Left lung (tissue), 10 donors: ENCODE measurements around the gene ERVH48-1. TPM values are rescaled to one million over a fixed set of nuclear protein-coding genes. Genes with fewer than 3 reads are reported as not detected.

Experiments used
- ATAC-seq: fragments of 200-7000 bp; cut with Tn5 transposase; one replicate; pipeline ENCODE4 v1.9.1; 2020; ENCODE audit warnings: moderate library complexity
- DNase-seq, 4 donors: peaks; one replicate each; pipeline ENCODE4 v3.0.0-alpha.2; 2013 to 2020
- H3K27ac ChIP-seq, 2 donors: fragments of 200-600 bp; sonication (generic) in 1 of 2; one replicate each; pipeline versions ENCODE4 v1.5.0 to v1.8.0; 2020 to 2021
- H3K27me3 ChIP-seq, 2 donors: fragments of 200-600 bp; sonication (generic) in 1 of 2; one replicate each; pipeline versions ENCODE4 v1.5.0 to v1.8.0; 2020 to 2021
- H3K36me3 ChIP-seq, 2 donors: fragments of 200-600 bp; sonication (generic) in 1 of 2; one replicate each; pipeline versions ENCODE4 v1.5.0 to v1.8.0; 2020 to 2021
- H3K4me1 ChIP-seq, 2 donors: fragments of 200-600 bp; one replicate each; pipeline ENCODE4 v1.8.0; 2021
- H3K4me3 ChIP-seq, 2 donors: fragments of 200-600 bp; sonication (generic) in 1 of 2; one replicate each; pipeline versions ENCODE4 v1.5.0 to v1.8.0; 2020 to 2021; ENCODE audit warnings: mild to moderate bottlenecking in 1 of 2
- H3K9me3 ChIP-seq, 2 donors: fragments of 200-600 bp; sonication (generic) in 1 of 2; one replicate each; pipeline versions ENCODE4 v1.5.0 to v1.8.0; 2020 to 2021
- intact Hi-C, 2 donors: fragments of 100-400 bp; cut with DNase I; formaldehyde crosslinking; loops; one replicate each; pipeline versions ENCODE4 v1.11.2 to v1.14.2; 2022
- polyA plus RNA-seq, 6 donors: library from polyadenylated mRNA; unstranded; fragments of 120-200 nt; gene quantifications; one replicate each; pipeline ENCODE4 v1.2.1, GENCODE V29; 2013; ENCODE audit not compliant: insufficient read length in 6 of 6
- total RNA-seq, 2 donors: library from RNA; stranded (reverse); fragmentation: NEBNext Ultra II Directional; extraction: Animal tissue kit (Norgen Biotek cat#: 25700); gene quantifications; one replicate each; pipeline ENCODE4 v1.2.1, GENCODE V29; 2021
- TF ChIP-seq, protein P1 (sequence below), 2 donors: fragments of 200-600 bp; sonication (generic) in 1 of 2; IDR thresholded peaks; one replicate each; pipeline versions ENCODE4 v1.5.0 to v1.8.0; 2021; ENCODE audit warnings: antibody characterized with exemption in 2 of 2
- donor health status: DM: no; HTN: yes; CAD: no.
- donor health status: DM: no; HTN: no; CAD: no.

ERVH48-1 gene
- total and polyA plus RNA-seq, 8 donors = 1.9 to 2.9 (median 2.4) TPM; not detected in 2

GRCh38 chr21:42906233-42906632, 19.2 kb downstream of the ERVH48-1 start:
- TF ChIP-seq, protein P1, sequence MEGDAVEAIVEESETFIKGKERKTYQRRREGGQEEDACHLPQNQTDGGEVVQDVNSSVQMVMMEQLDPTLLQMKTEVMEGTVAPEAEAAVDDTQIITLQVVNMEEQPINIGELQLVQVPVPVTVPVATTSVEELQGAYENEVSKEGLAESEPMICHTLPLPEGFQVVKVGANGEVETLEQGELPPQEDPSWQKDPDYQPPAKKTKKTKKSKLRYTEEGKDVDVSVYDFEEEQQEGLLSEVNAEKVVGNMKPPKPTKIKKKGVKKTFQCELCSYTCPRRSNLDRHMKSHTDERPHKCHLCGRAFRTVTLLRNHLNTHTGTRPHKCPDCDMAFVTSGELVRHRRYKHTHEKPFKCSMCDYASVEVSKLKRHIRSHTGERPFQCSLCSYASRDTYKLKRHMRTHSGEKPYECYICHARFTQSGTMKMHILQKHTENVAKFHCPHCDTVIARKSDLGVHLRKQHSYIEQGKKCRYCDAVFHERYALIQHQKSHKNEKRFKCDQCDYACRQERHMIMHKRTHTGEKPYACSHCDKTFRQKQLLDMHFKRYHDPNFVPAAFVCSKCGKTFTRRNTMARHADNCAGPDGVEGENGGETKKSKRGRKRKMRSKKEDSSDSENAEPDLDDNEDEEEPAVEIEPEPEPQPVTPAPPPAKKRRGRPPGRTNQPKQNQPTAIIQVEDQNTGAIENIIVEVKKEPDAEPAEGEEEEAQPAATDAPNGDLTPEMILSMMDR (IDR thresholded peaks at IDR 0.05) = no peak

GRCh38 chr21:42905195-42905594, 20.2 kb downstream of the ERVH48-1 start:
- H3K4me3 ChIP-seq = no peak overlapping the region
- no peaks in the 10 kb centered on the region for H3K9me3 ChIP-seq
- TF ChIP-seq, protein P1 (IDR thresholded peaks at IDR 0.05) = no peak
- intact Hi-C loops = no loop called here
- peaks cover 0 to 97% of the 10 kb centered on the region in 2 donors for H3K36me3 ChIP-seq
- no peaks in the 10 kb centered on the region for H3K27me3 ChIP-seq
- H3K27ac ChIP-seq = no peak overlapping the region
- no peak for DNase-seq
- H3K4me1 ChIP-seq = no peaks in the 10 kb centered on the region
- no peak for ATAC-seq

More at GRCh38 chr21:42906233-42906632, 19.2 kb downstream of the ERVH48-1 start:
- no peak for DNase-seq
- no peak for ATAC-seq
- Histone ChIP-seq H3K27ac (no peak overlapping the region), H3K27me3 (no peaks in the 10 kb centered on the region), H3K4me1 (no peaks in the 10 kb centered on the region), H3K9me3 (no peaks in the 10 kb centered on the region), H3K36me3 (peaks cover 0 to 97% of the 10 kb centered on the region in 2 donors), H3K4me3 (no peak overlapping the region)
- intact Hi-C loops = no loop called here

GRCh38 chr21:42903817-42904216, 21.6 kb downstream of the ERVH48-1 start:
- peak in 1 of 4 donors; percentile 62 for DNase-seq
- intact Hi-C loops = no loop called here
- H3K36me3 ChIP-seq = peaks cover 0 to 97% of the 10 kb centered on the region in 2 donors
- ATAC-seq = no peak
- H3K27ac ChIP-seq = no peak overlapping the region
- no peaks in the 10 kb centered on the region for H3K9me3 ChIP-seq
- H3K4me3 ChIP-seq = no peak overlapping the region
- H3K4me1 ChIP-seq = no peaks in the 10 kb centered on the region
- TF ChIP-seq, protein P1 (IDR thresholded peaks at IDR 0.05) = no peak
- H3K27me3 ChIP-seq = no peaks in the 10 kb centered on the region

DNA sequence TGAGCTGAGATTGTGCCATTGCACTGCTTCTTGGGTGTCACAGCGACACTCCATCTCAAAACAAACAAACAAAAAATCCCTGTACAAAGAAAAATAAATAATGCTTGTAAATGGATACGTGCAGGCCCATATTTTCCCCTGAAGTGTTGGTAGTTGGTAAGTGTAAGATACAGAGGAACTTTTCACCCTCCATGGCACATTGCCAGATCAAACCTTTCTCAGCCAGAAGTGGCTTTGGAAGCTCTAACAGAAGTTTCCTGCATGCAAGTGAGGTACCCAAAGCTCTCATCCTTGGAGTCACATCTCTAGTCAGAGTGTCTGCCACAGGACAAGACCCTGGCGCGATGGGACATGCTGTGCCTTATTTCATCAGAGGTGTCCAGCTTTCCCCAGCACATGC, 25.0 kb downstream of the ERVH48-1 start:
- no peak overlapping the region for H3K27ac ChIP-seq
- ATAC-seq (no peak), DNase-seq (no peak)
- H3K4me3 ChIP-seq = no peak overlapping the region
- intact Hi-C loops = no loop called here
- H3K36me3 ChIP-seq = peaks cover 0 to 91% of the 10 kb centered on the region in 2 donors
- H3K4me1 ChIP-seq = peaks cover 0 to under 1% of the 10 kb centered on the region in 2 donors
- H3K27me3 ChIP-seq = no peaks in the 10 kb centered on the region
- H3K9me3 ChIP-seq = no peaks in the 10 kb centered on the region
- TF ChIP-seq, protein P1 (IDR thresholded peaks at IDR 0.05) = no peak

DNA sequence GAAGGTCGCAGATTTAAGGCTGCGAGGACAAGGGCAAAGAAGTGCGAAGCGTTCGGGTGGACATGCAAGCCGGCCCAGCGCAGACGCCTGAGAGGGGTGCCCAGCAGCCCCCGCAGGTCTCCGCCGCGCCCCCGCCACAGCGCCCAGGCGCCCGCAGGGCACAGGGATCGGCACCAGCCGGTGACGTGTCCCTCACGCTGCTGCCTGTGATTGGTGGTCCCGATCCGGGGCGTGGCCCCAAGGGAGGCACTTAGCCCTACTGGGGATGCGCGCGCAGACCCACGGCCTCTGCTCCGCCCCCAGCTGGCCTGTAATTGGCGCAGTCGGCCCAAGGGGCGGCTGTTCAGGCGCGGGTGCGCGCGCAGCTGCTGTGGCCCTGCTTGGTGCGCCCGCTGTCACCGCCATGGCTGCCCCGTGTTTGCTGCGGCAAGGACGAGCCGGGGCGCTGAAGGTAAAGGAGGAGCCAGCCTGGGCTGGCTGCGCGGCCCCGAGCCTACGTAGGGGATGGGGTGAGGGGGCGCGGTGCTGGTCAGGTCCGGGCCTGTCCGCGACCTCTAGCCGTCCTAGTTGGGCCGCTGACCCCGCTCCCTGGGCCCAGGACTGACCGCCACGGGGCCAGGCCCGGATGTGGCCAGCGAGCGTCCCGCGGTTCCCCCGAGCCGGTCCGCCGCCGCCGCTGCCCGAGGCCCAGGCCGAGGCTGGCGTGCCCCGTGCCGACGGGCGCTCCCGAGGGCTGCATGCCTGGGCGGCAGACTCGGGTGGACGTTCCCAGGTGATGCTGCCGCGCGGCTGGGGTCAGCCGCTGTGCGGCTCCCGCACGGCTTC, 32.3 kb downstream of the ERVH48-1 start, which contains the start of gene NDUFV3:
TSS of gene NDUFV3 (plus strand) at position 379 of the 825 bp plus-strand sequence. CDS start at position 404, 25 bp downstream.
- H3K27me3 ChIP-seq = no peaks in the 10 kb centered on the region
- H3K9me3 ChIP-seq = no peaks in the 10 kb centered on the region
- H3K4me3 ChIP-seq = peak within 1 kb of the TSS; percentile 72 to 93
- TF ChIP-seq, protein P1 (IDR thresholded peaks at IDR 0.05) = no peak
- H3K27ac ChIP-seq = peak within 1 kb of the TSS; percentile 95 to 97
- peaks cover 0 to 17% of the 10 kb centered on the region in 2 donors for H3K4me1 ChIP-seq
- H3K36me3 ChIP-seq = peaks cover 0 to 19% of the 10 kb centered on the region in 2 donors
- ATAC-seq (peak; percentile 98), DNase-seq (peak; percentile 99 to 100 (median 100))
- intact Hi-C loops = no loop called here
